ENCODE data around the gene HNRNPL.
"Not testable (repeated sequence)": the region's sequence is repeated elsewhere in the genome, so short reads cannot be mapped to it uniquely, and the experiment has no call there.

The HNRNPL gene

DNA sequence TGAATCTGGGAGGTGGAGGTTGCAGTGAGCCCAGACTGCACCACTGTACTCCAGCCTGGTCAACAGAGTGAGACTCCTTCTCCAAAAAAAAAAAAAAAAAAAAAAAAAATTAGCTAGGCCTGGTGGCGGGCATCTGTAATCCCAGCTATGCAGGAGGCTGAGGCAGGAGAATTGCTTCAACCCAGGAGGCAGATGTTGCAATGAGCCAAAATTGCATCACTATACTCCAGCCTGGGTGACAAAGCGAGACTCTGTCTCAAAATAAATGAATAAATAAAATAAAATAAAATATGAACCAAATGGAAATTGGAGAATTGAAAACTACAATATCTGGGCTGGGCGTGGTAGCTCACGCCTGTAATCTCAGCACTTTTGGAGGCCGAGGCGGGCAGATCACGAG lies 20.6 kb downstream of the HNRNPL start:
- H3K27ac ChIP-seq (ENCODE audit: low read depth, low read length); H3K27me3 ChIP-seq (ENCODE audit: control insufficient read depth, insufficient read depth, low read length); H3K9ac ChIP-seq (ENCODE audit: low read length); H3K4me3 ChIP-seq (ENCODE audit: low read length); H3K36me3 ChIP-seq (ENCODE audit: control insufficient read depth, insufficient read depth, low read length); H3K4me1 ChIP-seq (ENCODE audit: control insufficient read depth, insufficient read depth, low read length): not testable (repeated sequence)

DNA sequence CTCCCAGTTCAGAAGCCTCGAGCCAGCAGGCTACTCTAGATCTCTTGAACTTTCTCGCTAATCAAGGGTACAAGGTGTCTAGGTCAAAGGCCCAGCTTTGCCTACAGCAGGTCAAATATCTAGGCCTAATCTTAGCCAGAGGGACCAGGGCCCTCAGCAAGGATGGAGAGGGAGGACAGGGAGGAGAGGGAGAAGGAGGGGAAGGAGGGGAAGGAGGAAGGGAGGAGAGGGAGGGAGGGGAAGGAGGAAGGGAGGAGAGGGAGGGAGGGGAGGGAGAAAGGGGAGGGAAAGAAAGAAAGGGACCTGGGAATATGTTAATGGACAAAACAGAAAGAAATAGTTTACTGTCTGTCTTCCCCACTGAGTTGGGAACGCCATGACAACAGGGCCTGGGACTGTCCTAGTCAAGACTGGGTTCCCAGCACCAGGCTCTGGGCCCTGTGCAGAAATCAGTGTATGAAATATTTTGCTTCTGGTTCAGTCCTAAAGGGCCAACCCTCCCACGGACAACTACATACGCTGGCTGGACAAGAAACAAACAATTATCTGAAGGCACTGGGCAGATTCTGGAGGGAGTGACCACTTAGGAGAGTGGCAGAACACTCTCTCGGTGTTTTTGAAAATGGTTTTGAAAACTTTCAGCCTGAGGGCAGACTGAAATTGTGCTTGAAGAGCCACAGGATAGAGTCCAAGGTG lies 22.8 kb downstream of the HNRNPL start:
- H3K4me1 ChIP-seq (ENCODE audit: control insufficient read depth, insufficient read depth, low read length), result peaks cover 4% of the 10 kb centered on the region
- H3K36me3 ChIP-seq (ENCODE audit: control insufficient read depth, insufficient read depth, low read length), result peaks cover 12% of the 10 kb centered on the region
- H3K27ac ChIP-seq (ENCODE audit: low read depth, low read length), result no peak overlapping the region
- no peaks in the 10 kb centered on the region for H3K27me3 ChIP-seq (ENCODE audit: control insufficient read depth, insufficient read depth, low read length)
- H3K9ac ChIP-seq (ENCODE audit: low read length), result no peak overlapping the region
- no peak overlapping the region for H3K4me3 ChIP-seq (ENCODE audit: low read length)

DNA sequence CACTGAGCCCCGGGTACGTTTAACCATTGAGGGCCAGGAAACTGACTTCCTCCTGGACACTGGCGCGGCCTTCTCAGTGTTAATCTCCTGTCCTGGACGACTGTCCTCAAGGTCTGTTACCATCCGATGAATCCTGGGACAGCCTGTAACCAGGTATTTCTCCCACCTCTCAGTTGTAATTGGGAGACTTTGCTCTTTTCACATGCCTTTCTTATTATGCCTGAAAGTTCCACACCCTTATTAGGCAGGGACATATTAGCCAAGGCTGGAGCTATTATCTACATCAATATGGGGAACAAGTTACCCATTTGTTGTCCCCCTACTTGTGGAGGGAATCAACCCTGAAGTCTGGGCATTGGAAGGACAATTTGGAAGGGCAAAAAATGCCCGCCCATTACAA lies 23.9 kb downstream of the HNRNPL start:
- H3K4me3 ChIP-seq (ENCODE audit: low read length); H3K27ac ChIP-seq (ENCODE audit: low read depth, low read length); H3K4me1 ChIP-seq (ENCODE audit: control insufficient read depth, insufficient read depth, low read length); H3K27me3 ChIP-seq (ENCODE audit: control insufficient read depth, insufficient read depth, low read length); H3K9ac ChIP-seq (ENCODE audit: low read length): not testable (repeated sequence)
- H3K36me3 ChIP-seq (ENCODE audit: control insufficient read depth, insufficient read depth, low read length), result peaks cover 12% of the 10 kb centered on the region

DNA sequence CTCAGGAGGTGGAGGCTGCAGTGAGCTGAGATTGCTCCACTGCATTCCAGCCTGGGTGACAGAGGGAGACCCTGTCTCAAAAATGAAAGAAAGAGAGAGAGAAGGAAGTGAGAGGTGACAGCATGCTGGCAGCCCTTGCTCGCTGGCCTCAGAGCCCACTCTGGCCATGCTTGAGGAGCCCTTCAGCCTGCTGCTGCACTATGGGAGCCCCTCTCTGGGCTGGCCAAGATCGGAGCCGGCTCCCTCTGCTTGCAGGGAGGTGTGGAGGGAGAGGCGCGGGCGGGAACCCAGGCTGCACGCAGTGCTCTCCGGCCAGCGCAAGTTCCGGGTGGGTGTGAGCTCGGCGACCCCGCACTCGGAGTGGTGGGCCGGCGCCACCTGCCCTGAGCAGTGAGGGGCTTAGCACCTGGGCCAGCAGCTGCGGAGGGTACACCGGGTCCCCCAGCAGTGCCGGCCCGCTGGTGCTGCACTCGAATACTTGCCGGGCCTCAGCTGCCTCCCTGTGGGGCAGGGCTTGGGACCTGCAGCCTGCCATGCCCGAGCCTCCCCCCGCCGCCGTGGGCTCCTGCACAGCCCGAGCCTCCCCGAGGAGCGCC lies 28.5 kb downstream of the HNRNPL start:
- H3K9ac ChIP-seq (ENCODE audit: low read length); H3K27ac ChIP-seq (ENCODE audit: low read depth, low read length); H3K4me3 ChIP-seq (ENCODE audit: low read length); H3K4me1 ChIP-seq (ENCODE audit: control insufficient read depth, insufficient read depth, low read length); H3K27me3 ChIP-seq (ENCODE audit: control insufficient read depth, insufficient read depth, low read length): not testable (repeated sequence)
- peaks cover 22% of the 10 kb centered on the region for H3K36me3 ChIP-seq (ENCODE audit: control insufficient read depth, insufficient read depth, low read length)

DNA sequence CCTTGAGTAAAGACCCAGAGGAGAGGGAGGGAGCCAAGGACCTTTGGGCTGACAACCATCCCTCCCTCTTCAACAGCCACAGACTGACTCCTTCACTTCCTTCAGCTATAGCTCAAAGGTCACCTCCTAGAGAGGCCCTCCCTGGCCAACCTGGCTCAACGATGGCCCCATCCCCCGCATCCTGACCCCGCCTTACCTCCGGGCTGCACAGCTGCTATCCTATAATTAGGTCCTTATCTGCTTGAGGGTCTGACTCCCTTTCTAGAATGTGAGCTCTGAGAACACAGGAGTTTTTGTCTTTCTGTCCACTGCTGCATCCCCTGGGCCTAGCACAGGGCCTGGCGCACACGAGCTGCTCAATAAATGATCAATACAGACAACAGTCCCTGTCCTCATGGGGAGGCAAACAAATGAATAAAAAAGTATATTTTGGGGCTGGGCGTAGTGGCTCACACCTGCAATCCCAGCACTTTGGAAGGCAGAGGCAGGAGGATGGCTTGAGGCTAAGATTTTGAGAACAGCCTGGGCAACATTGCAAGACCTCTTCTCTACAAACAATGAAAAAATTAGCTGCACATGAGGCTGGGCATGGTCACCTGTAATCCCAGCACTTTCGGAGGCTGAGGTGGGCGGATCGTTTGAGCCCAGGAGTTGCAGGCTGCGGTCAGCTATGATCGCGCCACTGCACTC lies 30.4 kb downstream of the HNRNPL start:
- Histone ChIP-seq H3K36me3 (ENCODE audit: control insufficient read depth, insufficient read depth, low read length) (peaks cover 33% of the 10 kb centered on the region), H3K4me3 (ENCODE audit: low read length) (no peak overlapping the region), H3K4me1 (ENCODE audit: control insufficient read depth, insufficient read depth, low read length) (no peaks in the 10 kb centered on the region), H3K27ac (ENCODE audit: low read depth, low read length) (no peak overlapping the region), H3K9ac (ENCODE audit: low read length) (no peak overlapping the region), H3K27me3 (ENCODE audit: control insufficient read depth, insufficient read depth, low read length) (no peaks in the 10 kb centered on the region)

DNA sequence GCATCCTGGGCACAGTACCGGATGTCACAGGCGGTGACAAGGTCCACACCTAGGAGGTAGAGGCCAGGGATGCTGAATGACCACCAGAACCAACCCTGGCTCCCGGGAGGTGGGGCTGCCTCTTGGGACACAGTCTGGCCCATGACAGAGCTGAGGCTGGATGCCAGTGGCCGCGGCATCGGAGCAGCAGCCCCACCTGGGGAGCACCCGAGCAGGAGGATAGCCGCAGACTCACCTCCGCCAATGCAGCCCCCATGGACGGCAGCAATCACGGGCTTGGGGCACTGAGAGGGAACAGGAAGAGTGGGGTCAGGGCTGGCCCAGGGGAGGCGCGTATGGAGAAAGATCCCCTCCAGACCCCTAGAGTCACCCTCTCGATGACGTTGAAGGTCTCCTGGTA lies 32.7 kb downstream of the HNRNPL start:
- Histone ChIP-seq H3K4me3 (ENCODE audit: low read length) (no peak overlapping the region), H3K27ac (ENCODE audit: low read depth, low read length) (no peak overlapping the region), H3K4me1 (ENCODE audit: control insufficient read depth, insufficient read depth, low read length) (no peaks in the 10 kb centered on the region), H3K9ac (ENCODE audit: low read length) (no peak overlapping the region), H3K27me3 (ENCODE audit: control insufficient read depth, insufficient read depth, low read length) (no peaks in the 10 kb centered on the region), H3K36me3 (ENCODE audit: control insufficient read depth, insufficient read depth, low read length) (peaks cover 28% of the 10 kb centered on the region)

DNA sequence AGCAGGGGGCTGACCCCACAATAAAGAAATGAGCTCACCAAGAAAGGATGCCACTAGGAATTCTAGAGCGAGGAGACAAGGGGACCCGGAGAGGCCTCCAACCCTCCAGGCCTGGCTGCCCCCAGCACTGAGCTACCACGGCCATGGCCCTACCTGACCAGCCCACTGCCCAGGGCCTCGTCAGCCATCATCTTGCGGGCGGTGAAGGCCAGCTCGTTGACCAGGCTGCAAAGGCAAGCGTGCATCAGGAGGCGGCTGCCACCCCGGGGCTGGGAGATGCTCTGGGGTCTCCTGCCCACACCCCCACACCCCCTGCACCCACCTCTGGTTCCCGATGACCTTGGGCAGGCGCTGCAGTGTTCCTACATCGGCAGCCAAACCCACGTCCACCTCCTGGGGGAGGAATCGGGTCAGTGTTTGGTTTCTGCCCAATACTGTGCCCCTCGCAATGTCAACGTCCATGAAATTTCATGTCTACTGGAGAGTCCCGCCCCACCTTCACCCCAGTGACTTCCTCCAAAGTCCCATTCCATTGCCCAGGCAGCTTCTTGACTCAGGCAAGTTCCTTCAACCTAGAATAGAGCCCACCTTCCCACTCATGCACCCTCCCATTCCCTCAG lies 33.5 kb downstream of the HNRNPL start:
- H3K9ac ChIP-seq (ENCODE audit: low read length), result no peak overlapping the region
- no peaks in the 10 kb centered on the region for H3K4me1 ChIP-seq (ENCODE audit: control insufficient read depth, insufficient read depth, low read length)

DNA sequence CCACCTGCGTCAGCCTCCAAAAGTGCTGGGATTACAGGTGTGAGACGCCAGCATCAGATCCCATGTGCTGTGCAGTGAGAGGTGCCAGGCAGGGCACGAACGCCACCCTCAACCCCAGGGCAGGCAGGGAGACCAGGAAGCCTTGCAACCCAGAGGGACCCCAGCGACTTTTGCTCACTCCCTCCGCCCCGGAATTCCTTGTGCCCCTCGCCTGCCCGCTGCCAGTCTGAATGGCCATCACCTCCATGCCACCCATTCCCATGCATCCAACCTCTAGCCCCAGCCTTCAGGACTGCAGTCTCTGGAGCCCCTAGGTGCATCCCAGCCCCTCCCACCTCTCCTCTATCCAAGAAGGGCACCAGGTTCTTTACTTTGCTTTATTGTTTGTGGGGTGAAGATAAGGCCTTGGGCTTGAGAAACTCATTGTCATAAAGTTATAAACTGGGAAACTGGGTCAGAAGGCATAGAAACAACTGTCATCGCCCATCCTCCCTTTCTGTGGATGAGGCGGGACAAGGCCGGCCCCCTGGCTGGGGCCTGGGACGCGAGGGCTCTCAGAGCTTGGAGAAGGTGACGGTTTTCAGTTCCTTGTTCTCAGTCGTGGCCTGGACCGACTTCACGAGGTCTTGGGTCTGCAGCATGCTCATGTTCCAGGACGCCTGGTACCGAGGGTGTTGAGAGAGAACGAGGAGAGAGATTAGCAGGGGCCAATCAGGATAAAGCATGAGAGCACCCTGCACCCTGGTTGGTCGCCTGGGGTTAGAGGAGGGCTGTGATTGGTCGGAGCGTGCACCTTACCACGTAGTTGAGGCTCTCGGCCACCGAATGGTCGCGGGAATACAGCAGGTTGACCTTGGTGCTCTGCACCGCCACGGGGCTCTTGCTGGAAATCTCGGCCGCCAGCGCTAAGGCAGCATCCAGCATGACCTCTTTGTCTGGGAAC lies 34.5 kb downstream of the HNRNPL start:
- peaks cover 28% of the 10 kb centered on the region for H3K36me3 ChIP-seq (ENCODE audit: control insufficient read depth, insufficient read depth, low read length)
- H3K9ac ChIP-seq (ENCODE audit: low read length), result no peak overlapping the region
- H3K4me3 ChIP-seq (ENCODE audit: low read length), result no peak overlapping the region
- no peaks in the 10 kb centered on the region for H3K27me3 ChIP-seq (ENCODE audit: control insufficient read depth, insufficient read depth, low read length)
- no peak overlapping the region for H3K27ac ChIP-seq (ENCODE audit: low read depth, low read length)
- H3K4me1 ChIP-seq (ENCODE audit: control insufficient read depth, insufficient read depth, low read length), result no peaks in the 10 kb centered on the region

More for the DNA sequence above, 33.5 kb downstream of the HNRNPL start:
- Histone ChIP-seq H3K4me3 (ENCODE audit: low read length) (no peak overlapping the region), H3K27me3 (ENCODE audit: control insufficient read depth, insufficient read depth, low read length) (no peaks in the 10 kb centered on the region), H3K27ac (ENCODE audit: low read depth, low read length) (no peak overlapping the region), H3K36me3 (ENCODE audit: control insufficient read depth, insufficient read depth, low read length) (peaks cover 28% of the 10 kb centered on the region)

DNA sequence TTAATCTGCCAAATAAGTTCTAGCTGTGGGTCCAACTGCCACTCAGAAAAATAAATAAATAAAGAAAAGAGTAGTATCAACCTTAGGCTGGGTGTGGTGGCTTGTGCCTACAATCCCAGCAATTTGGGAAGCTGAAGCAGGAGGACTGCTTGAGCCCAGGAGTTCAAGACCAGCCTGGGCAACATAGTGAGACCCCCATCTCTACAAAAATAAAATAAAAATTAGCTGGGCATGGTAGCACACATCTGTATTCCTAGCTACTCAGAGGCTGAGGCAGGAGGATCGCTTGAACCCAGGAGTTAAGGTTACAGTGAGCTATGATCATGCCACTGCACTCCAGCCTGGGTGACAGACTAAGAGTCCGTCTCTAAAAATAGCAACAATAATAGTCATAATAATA lies 35.9 kb downstream of the HNRNPL start:
- not testable (repeated sequence) for H3K27me3 ChIP-seq (ENCODE audit: control insufficient read depth, insufficient read depth, low read length); H3K9ac ChIP-seq (ENCODE audit: low read length); H3K4me1 ChIP-seq (ENCODE audit: control insufficient read depth, insufficient read depth, low read length); H3K27ac ChIP-seq (ENCODE audit: low read depth, low read length); H3K4me3 ChIP-seq (ENCODE audit: low read length)
- H3K36me3 ChIP-seq (ENCODE audit: control insufficient read depth, insufficient read depth, low read length), result peaks cover 30% of the 10 kb centered on the region

DNA sequence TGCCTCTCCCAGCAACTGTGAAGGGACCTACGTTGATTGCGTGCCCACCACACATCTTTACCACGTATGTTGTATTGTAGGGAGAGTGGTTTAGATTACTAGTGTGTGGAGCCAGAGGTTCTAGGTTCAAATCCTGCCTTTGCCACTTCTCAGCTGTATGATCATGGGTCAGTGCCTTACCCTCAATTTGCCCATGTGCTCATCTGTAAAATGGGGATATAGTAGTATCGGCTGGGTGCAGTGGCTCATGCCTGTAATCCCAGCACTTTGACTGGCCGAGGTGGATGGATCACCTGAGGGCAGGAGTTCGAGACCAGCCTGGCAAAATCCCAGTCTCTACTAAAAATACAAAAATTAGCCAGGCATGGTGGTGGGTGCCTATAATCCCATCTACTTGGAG lies 36.5 kb downstream of the HNRNPL start:
- Histone ChIP-seq H3K4me3 (ENCODE audit: low read length) (peak overlapping the region; percentile 47), H3K36me3 (ENCODE audit: control insufficient read depth, insufficient read depth, low read length) (peaks cover 30% of the 10 kb centered on the region), H3K27ac (ENCODE audit: low read depth, low read length) (no peak overlapping the region), H3K4me1 (ENCODE audit: control insufficient read depth, insufficient read depth, low read length) (no peaks in the 10 kb centered on the region), H3K27me3 (ENCODE audit: control insufficient read depth, insufficient read depth, low read length) (no peaks in the 10 kb centered on the region), H3K9ac (ENCODE audit: low read length) (no peak overlapping the region)

DNA sequence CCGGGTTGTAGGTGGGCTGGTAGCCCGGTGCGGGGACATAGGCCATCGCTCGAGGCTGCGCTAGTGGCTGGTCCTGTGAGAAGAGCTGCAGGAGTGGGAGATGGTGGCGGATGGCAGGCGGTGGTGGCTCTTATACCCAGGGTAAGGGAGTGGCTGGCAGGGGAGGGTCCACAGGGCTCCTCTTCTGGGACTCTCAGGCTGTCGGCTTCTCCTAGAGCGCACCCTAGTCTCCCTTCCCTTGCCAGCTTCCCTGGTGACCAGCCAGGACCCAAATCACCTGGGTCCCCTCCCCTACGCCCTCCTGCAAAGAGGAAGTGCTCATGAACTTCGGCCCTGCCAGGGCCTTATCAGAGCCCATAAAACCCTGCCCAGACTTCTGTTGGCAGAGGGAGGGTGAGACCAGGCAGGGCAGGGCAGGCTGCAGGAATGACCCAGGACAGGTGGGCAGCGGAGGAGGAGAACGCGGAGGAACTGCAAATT lies 36.9 kb downstream of the HNRNPL start, which contains the start of gene LGALS4:
Gene LGALS4 (minus strand): TSS at position 105 of the 480 bp plus-strand sequence. CDS start 59 bp downstream, at position 46.
- no peaks in the 10 kb centered on the region for H3K4me1 ChIP-seq (ENCODE audit: control insufficient read depth, insufficient read depth, low read length)
- H3K9ac ChIP-seq (ENCODE audit: low read length), result peak within 1 kb of the TSS; percentile 2

More for the DNA sequence above, 36.9 kb downstream of the HNRNPL start, which contains the start of gene LGALS4:
- no peaks in the 10 kb centered on the region for H3K27me3 ChIP-seq (ENCODE audit: control insufficient read depth, insufficient read depth, low read length)
- H3K4me3 ChIP-seq (ENCODE audit: low read length), result peak within 1 kb of the TSS; percentile 69
- H3K36me3 ChIP-seq (ENCODE audit: control insufficient read depth, insufficient read depth, low read length), result peaks cover 28% of the 10 kb centered on the region
- H3K27ac ChIP-seq (ENCODE audit: low read depth, low read length), result no peak within 1 kb of the TSS
